Measurements from ENCODE around the gene ANGPTL4.
"Not testable (repeated sequence)": the region's sequence is repeated elsewhere in the genome, so short reads cannot be mapped to it uniquely, and the experiment has no call there.

The ANGPTL4 gene

DNA sequence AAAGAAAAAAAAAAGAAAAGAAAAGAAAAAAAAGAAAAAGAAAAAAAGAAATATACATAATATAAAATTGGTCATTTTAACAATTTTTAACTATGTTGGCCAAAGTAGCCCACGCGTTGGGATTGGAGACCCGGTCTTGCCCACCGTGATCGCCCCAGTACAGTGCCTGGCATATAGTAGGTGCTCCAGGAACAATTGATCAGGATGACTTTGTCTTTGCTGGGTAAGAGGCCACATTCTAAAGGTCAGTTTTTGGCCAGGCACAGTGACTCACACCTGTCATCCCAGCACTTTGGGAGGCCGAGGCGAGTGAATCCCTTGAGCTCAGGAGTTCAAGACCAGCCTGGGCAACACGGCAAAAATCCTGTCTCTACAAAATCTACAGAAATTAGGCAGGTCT lies 3.8 kb upstream of the ANGPTL4 start:
- no peak overlapping the region for H3K4me3 ChIP-seq (ENCODE audit: low read depth, low read length)

DNA sequence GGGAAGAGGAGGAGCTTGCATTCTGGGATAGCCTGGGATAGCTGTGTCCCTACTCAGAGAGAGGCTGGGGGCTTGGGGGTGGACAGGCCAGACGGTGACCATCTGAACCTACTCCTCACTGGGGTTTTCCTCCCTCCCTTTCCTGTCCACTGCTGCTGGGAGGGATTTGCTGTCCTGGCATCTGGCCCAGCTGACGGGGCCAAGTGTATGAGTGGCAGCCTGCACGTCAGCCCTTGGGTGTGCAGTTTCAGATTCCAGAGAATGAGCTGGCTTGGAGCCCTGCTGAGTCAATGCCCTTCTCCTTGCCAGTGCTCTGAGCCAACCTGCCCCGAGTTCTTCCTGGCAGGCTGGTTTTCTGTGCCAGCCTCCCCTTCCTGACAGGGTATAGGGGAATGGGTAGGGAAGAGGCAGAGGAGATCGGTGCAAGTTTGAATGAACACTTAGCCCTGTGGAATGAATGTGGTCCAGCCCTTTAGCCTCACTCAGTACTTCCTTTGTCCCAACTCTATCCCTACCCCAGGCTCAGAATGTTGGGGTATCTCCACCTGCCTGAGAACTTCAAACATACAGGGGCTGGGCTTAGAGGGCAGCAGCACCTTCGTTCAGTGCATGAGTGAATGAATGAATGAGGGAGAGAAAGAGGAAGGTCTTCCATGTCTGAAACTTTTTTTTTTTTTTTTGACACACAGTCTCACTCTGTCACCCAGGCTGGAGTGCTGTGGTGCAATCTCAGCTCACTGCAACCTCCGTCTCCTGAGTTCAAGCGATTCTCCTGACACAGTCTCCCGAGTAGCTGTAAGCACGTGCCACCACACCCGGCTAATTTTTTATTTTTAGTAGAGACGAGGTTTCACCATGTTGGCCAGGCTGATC lies 1.8 kb upstream of the ANGPTL4 start:
- no peak overlapping the region for H3K4me3 ChIP-seq (ENCODE audit: low read depth, low read length)

DNA sequence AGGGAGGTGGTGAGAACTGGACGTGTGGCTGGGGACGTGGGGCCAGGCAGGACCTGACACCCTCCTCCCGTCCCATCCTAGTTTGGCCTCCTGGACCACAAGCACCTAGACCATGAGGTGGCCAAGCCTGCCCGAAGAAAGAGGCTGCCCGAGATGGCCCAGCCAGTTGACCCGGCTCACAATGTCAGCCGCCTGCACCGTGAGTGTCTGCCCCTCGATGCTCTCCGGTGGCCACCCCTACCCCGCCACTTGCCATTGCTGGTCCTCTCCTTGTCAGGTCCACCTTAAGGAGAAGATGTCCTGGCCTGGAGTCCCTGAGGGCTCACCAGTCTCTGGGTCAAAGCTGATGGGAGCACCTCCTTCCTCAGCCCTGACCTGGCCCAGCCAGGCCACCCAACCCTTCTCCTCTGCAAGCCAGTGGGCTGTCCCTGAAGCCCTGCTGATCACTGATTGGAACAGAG lies 2.2 kb downstream of the ANGPTL4 start:
- no peak overlapping the region for H3K4me3 ChIP-seq (ENCODE audit: low read depth, low read length)

DNA sequence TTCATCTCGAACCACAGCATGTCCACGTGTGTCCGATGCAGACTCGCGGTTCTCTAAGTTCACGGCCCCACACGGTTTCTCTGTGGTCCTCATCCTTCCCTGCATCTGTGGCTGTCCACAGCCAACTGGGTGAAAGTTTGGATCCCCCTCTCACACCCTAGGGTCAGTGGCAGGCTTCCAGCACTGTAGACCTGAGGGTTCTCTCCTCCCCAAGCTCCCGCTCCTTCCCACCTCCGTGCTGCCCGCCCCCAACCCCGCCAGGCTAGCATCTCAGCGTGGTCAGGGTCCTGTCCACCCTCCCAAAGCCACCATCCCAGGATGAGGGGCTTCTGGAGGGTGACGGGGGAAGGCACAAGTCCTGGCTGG lies 3.0 kb downstream of the ANGPTL4 start:
- H3K4me3 ChIP-seq (ENCODE audit: low read depth, low read length) = no peak overlapping the region

DNA sequence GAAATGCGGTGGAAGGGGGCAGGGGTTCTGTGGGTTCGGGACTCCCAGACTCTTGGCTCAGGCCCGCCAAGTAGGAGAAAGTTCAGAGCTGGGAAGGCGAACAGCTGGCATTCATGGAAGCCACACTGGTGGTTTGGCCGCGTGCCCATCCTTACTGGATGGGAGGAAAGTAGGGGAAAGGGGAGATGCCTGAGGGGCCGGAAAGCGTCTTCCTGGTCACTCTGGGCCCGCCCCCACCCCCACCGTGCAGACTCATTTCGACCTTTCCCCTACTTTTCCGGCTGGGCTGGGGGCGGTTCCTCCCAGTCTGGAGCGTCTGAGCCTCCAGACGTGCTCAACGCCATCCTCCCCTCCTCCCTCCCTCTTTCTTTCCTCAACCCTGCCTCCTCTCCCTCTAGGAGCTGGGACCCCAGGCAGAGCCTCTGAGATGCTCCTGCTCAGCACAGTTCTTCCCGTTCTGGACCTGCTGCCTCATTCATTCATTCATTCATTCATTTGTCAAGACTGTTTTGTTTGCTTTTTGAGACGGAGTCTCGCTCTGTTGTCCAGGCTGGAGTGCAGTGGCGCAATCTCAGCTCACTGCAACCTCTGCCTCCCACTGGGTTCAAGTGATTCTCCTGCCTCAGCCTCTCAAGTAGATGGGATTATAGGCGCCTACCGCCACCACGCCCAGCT lies 3.5 kb downstream of the ANGPTL4 start:
- no peak overlapping the region for H3K4me3 ChIP-seq (ENCODE audit: low read depth, low read length)

DNA sequence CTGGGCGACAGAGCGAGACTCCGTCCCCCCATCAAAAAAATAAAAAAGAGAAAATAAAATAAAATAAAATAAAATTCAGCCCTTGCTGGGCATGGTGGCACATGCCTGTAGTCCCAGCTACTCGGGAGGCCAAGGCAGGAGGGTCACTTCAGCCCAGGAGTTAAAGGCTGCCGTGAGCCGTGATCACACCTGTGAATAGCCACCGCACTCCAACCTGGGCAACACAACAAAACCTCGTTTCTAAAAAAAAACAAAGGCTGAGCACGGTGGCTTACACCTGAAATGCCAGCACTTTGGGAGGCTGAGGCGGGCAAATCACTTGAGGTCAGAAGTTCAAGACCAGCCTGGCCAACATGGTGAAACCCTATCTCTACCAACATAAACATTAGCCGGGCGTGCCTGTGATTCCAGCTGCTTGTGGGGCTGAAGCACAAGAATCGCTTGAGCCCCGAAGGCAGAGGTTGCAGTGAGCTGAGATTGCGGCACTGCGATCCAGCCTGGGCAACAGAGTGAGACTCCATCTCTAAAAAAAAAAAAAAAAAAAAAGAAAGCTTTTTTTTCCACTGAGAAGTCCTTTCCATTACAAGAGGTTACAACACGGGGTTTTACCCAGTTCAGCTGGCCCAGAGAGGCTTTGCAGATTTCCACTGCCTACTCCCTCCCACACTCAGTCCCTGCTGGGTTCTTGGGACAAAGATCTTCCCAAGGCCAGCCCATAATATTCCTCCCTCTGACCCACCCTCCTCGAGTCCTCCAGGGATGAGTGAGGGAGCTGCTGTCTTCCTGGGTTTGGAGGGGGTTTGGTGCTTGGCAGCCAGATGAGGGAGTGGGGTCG lies 6.4 kb downstream of the ANGPTL4 start:
- H3K4me3 ChIP-seq (ENCODE audit: low read depth, low read length) = no peak overlapping the region

DNA sequence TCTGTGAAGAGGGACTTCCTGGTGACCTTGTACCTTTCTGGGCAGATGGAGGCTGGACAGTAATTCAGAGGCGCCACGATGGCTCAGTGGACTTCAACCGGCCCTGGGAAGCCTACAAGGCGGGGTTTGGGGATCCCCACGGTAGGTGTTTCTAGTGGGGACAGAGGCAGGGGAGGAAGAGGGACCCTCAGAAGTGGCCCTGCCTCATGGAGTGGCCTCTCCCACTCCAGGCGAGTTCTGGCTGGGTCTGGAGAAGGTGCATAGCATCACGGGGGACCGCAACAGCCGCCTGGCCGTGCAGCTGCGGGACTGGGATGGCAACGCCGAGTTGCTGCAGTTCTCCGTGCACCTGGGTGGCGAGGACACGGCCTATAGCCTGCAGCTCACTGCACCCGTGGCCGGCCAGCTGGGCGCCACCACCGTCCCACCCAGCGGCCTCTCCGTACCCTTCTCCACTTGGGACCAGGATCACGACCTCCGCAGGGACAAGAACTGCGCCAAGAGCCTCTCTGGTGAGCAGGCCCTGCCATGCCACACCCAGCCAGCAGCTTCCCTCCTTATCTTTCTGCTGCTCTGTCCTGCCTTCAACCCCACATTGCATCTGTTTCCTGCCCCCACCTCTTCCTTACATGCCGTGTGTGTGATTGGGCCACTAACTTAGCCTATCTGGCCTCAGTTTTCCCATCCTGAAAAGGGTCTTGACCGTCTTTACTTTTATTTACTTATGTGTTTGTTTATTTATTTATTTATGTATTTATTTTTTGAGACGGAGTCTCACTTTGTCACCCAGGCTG lies 7.3 kb downstream of the ANGPTL4 start:
- H3K4me3 ChIP-seq (ENCODE audit: low read depth, low read length) = no peak overlapping the region

DNA sequence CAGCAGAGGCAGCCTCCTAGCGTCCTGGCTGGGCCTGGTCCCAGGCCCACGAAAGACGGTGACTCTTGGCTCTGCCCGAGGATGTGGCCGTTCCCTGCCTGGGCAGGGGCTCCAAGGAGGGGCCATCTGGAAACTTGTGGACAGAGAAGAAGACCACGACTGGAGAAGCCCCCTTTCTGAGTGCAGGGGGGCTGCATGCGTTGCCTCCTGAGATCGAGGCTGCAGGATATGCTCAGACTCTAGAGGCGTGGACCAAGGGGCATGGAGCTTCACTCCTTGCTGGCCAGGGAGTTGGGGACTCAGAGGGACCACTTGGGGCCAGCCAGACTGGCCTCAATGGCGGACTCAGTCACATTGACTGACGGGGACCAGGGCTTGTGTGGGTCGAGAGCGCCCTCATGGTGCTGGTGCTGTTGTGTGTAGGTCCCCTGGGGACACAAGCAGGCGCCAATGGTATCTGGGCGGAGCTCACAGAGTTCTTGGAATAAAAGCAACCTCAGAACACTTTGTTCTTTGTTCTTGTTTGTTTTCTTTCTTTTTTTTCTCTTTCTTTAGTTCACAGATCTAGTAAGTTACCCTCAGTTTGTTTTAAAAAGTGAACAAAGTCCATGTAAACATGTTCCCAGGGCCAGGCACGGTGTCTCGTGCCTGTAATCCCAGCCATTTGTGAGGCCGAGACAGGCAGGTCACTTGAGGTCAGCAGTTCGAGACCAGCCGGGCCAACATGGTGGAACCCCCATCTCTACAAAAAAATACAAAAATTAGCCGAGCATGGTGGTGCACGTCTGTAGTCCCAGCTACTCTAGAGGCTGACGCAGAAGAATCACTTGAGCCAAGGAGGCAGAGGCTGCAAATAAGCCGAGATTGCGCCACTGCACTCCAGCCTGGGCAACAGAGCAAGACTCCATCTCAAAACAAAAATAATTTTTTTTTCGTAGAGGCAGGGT lies 10.2 kb downstream of the ANGPTL4 start:
- no peak overlapping the region for H3K4me3 ChIP-seq (ENCODE audit: low read depth, low read length)

DNA sequence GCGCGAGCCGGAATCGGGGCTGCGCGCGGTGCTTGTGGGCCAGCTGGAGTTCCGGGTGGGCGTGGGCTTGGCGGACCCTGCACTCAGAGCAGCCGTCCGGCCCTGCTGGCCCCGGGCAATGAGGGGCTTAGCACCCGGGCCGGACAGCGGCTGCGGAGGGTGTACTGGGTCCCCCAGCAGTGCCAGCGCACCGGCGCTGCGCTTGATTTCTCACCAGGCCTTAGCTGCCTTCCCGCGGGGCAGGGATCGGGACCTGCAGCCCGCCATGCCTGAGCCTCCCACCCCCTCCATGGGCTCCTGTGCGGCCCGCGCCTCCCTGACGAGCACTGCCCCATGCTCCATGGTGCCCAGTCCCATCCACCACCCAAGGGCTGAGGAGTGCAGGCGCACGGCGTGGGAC lies 11.8 kb downstream of the ANGPTL4 start:
- not testable (repeated sequence) for H3K4me3 ChIP-seq (ENCODE audit: low read depth, low read length)

DNA sequence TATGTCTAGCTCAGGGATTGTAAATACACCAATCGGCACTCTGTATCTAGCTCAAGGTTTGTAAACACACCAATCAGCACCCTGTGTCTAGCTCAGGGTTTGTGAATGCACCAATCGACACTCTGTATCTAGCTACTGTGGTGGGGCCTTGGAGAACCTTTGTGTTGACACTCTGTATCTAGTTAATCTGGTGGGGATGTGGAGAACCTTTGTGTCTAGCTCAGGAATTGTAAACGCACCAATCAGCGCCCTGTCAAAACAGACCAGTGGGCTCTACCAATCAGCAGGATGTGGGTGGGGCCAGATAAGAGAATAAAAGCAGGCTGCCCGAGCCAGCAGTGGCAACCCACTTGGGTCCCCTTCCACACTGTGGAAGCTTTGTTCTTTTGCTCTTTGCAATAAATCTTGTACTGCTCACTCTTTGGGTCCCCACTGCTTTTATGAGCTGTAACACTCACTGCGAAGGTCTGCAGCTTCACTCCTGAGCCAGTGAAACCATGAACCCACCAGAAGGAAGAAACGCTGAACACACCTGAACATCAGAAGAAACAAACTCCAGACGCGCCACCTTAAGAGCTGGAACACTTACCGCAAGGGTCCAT lies 12.5 kb downstream of the ANGPTL4 start:
- not testable (repeated sequence) for H3K4me3 ChIP-seq (ENCODE audit: low read depth, low read length)

DNA sequence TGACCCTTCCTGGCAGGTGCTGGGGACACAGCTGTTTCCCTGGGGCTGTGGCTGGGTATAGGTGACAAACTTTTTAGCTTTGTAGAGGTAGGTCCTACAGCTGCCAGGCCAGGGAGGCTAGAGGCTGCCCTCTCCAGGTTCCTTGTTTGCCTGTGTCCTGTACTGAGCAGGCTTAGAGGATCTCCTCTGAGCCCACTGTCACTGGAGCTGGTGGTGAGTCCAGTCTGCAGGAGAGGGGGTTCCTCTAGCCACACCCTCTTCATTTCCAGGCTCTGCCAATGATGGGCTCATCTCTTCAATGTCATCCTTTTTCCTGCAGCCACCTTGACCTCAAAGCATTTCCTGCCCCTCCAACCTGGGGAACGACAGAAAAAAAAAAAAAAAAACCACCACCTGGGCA lies 13.6 kb downstream of the ANGPTL4 start:
- H3K4me3 ChIP-seq (ENCODE audit: low read depth, low read length) = no peak overlapping the region

DNA sequence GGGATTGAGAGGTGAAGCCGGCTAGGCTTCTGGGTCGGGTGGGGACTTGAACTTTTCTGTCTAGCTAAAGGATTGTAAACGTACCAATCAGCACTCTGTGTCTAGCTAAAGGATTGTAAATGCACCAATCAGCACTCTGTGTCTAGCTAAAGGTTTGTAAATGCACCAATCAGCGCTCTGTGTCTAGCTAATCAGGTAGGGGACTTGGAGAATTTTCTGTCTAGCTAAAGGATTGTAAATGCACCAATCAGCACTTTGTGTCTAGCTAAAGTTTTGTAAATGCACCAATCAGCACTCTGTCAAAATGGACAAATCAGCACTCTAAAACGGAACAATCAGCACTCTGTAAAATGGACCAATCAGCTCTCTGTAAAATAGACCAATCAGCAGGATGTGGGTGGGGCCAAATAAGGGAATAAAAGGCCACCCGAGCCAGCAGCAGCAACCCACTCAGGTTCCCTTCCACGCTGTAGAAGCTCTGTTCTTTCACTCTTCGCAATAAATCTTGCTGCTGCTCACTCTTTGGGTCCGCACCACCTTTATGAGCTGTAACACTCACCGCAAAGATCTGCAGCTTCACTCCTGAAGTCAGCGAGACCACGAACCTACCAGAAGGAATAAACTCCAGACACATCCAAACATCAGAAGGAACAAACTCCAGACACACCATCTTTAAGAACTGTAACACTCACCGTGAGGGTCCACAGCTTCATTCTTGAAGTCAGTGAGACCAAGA lies 15.4 kb downstream of the ANGPTL4 start:
- not testable (repeated sequence) for H3K4me3 ChIP-seq (ENCODE audit: low read depth, low read length)

DNA sequence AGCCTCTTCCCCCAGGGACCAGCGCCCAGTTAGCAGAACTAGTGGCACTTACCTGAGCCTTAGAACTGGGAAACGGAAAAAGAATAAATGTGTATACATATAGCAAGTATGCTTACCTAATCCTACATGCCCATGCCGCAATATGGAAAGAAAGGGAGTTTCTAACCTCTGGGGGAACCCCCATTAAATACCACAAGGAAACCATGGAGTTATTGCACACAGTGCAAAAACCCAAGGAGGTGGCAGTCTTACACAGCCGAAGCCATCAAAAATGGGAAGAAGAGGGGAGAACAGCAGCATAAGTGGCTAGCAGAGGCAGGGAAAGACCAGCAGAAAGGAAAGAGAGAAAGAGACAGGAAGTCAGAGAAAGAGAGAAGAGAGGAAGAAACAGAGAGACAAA lies 20.6 kb downstream of the ANGPTL4 start:
- H3K4me3 ChIP-seq (ENCODE audit: low read depth, low read length) = not testable (repeated sequence)

DNA sequence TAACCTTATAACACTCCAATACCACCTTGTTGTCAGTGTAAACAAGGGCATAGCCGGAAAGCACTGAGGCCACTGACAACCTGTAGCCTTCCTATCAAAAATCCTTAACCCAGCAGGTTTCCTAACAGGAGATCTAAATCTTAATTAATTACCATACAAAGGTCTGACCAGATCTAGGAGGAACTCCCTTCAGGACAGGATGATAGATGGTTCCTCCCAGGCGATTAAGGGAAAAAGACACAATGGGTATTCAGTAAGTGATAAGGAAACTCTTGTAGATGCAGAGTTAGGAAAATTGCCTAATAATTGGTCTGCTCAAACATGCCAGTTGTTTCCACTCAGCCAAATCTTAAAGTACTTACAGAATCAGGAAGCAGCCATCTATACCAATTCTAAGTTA lies 21.1 kb downstream of the ANGPTL4 start:
- H3K4me3 ChIP-seq (ENCODE audit: low read depth, low read length) = not testable (repeated sequence)

DNA sequence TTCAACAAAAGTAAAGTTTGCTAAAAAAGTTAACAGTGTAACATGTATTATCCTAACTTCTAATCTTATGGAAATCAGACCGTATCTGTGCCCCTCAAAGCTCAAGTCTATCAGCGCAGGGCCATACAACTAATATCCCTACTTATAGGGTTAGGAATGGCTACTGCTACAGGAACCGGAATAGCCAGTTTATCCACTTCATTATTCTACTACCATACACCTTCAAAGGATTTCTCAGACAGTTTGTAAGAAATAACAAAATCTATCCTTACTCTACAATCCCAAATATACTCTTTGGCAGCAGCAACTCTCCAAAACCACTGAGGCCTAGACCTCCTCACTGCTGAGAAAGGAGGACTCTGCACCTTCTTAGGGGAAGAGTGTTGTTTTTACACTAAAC lies 21.6 kb downstream of the ANGPTL4 start:
- not testable (repeated sequence) for H3K4me3 ChIP-seq (ENCODE audit: low read depth, low read length)

DNA sequence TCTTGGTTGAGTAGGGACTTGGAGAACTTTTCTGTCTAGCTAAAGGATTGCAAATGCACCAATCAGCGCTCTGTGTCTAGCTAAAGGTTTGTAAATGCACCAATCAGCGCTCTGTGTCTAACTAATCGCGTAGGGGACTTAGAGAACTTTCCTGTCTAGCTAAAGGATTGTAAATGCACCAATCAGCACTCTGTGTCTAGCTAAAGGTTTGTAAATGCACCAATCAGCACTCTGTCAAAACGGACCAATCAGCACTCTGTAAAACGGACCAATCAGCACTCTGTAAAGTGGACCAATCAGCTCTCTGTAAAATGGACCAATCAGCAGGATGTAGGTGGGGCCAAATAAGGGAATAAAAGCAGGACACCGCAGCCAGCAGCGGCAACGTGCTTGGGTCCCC lies 22.5 kb downstream of the ANGPTL4 start:
- H3K4me3 ChIP-seq (ENCODE audit: low read depth, low read length) = not testable (repeated sequence)

DNA sequence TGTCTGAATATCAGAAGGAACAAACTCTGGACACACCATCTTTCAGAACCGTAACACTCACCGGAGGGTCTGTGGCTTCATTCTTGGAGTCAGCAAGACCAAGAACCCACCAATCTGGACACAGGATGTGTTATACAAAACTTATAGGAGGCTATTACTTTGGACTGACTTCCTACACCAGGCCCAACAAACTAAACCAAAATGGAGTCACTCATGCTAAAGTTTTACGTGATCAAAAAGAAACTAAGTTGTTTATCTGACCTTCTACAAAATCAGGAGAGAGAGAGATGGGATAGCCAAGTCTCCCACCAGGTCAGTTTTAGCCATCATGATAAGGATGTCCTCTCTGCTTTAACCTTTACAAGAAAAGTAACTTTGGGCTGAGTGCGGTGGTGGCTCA lies 23.0 kb downstream of the ANGPTL4 start:
- H3K4me3 ChIP-seq (ENCODE audit: low read depth, low read length) = no peak overlapping the region
